Activated B cell treated with CpG ODN at 0.5 μM for 24 hours (primary cell): Measurements from ENCODE around the gene FAM9B. TPM values are rescaled to one million over a fixed set of nuclear protein-coding genes. Genes with fewer than 3 reads are reported as not detected.

Source experiments
- ATAC-seq: fragments of 200-7000 bp; cut with Tn5 transposase; one replicate; pipeline ENCODE4 v1.10.0; 2021; ENCODE audit warnings: low read depth, mild to moderate bottlenecking, moderate library complexity
- CTCF ChIA-PET: fragments of 350-600 bp; sonication (Branson Sonifier 250); formaldehyde crosslinking; loops from one replicate; lab custom pipeline; 2021; ENCODE audit warnings: antibody characterized with exemption; lab: Charles Lee
- POLR2A ChIA-PET: fragments of 350-600 bp; sonication (Branson Sonifier 250); formaldehyde crosslinking; loops from one replicate; lab custom pipeline; 2021; ENCODE audit warnings: antibody characterized with exemption; lab: Charles Lee
- DNase-seq: peaks from one replicate; pipeline ENCODE4 v3.0.0; 2022
- H3K27ac Mint-ChIP-seq: one replicate; pipeline ENCODE4 v1.8.0; 2020; ENCODE audit warnings: mixed read lengths
- H3K27me3 Mint-ChIP-seq: one replicate; pipeline ENCODE4 v1.8.0; 2021; ENCODE audit warnings: mixed read lengths
- H3K36me3 Mint-ChIP-seq: one replicate; pipeline ENCODE4 v1.8.0; 2021; ENCODE audit warnings: low read depth, mixed read lengths
- H3K4me1 Mint-ChIP-seq: one replicate; pipeline ENCODE4 v1.8.0; 2021; ENCODE audit warnings: mixed read lengths
- H3K4me3 Mint-ChIP-seq: one replicate; pipeline ENCODE4 v1.8.0; 2020; ENCODE audit warnings: mild to moderate bottlenecking, mixed read lengths
- H3K9me3 Mint-ChIP-seq: one replicate; pipeline ENCODE4 v1.8.0; 2020; ENCODE audit warnings: mixed read lengths
- intact Hi-C: fragments of 100-400 bp; cut with micrococcal nuclease; formaldehyde crosslinking; loops from one replicate; pipeline ENCODE4 v1.15.1; 2024
- total RNA-seq: library from RNA; stranded (reverse); gene quantifications from 2 replicates; pipeline ENCODE4 v1.2.3, GENCODE V29; 2022
- TF ChIP-seq, protein P1 (sequence below): fragments of 200-600 bp; IDR thresholded peaks from one replicate; pipeline ENCODE4 v1.8.0; 2022; ENCODE audit warnings: antibody characterized with exemption, mild to moderate bottlenecking

FAM9B gene
- total RNA-seq, 1 donor from 2014 or later: not detected

- Mint-ChIP-seq H3K27ac (no peak overlapping the region), H3K4me3 (no peak overlapping the region), H3K4me1 (no peaks in the 10 kb centered on the region), H3K9me3 (peaks cover 7% of the 10 kb centered on the region), H3K36me3 (no peaks in the 10 kb centered on the region), H3K27me3 (peaks cover 12% of the 10 kb centered on the region)
- TF ChIP-seq, protein P1, sequence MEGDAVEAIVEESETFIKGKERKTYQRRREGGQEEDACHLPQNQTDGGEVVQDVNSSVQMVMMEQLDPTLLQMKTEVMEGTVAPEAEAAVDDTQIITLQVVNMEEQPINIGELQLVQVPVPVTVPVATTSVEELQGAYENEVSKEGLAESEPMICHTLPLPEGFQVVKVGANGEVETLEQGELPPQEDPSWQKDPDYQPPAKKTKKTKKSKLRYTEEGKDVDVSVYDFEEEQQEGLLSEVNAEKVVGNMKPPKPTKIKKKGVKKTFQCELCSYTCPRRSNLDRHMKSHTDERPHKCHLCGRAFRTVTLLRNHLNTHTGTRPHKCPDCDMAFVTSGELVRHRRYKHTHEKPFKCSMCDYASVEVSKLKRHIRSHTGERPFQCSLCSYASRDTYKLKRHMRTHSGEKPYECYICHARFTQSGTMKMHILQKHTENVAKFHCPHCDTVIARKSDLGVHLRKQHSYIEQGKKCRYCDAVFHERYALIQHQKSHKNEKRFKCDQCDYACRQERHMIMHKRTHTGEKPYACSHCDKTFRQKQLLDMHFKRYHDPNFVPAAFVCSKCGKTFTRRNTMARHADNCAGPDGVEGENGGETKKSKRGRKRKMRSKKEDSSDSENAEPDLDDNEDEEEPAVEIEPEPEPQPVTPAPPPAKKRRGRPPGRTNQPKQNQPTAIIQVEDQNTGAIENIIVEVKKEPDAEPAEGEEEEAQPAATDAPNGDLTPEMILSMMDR: no peak
- intact Hi-C loops: no loop called here
- DNase-seq (no peak), ATAC-seq (no peak)
- ChIA-PET POLR2A (no interaction called here), CTCF (no interaction called here)
Observed at GRCh38 chrX:9069573-9069972, 35.6 kb upstream of the FAM9B start.

GRCh38 chrX:9064694-9065093 is 30.8 kb upstream of the FAM9B start:
- POLR2A ChIA-PET: no interaction called here
- H3K27ac Mint-ChIP-seq: no peak overlapping the region

GRCh38 chrX:9062641-9063040 is 28.7 kb upstream of the FAM9B start:
- TF ChIP-seq, protein P1: no peak
- no peak overlapping the region for H3K27ac Mint-ChIP-seq
- no peak overlapping the region for H3K4me3 Mint-ChIP-seq
- H3K27me3 Mint-ChIP-seq: peaks cover 12% of the 10 kb centered on the region
- ATAC-seq (no peak), DNase-seq (no peak)
- ChIA-PET POLR2A (no interaction called here), CTCF (no interaction called here)
- no peaks in the 10 kb centered on the region for H3K4me1 Mint-ChIP-seq
- H3K9me3 Mint-ChIP-seq: peaks cover 7% of the 10 kb centered on the region
- intact Hi-C loops: no loop called here
- no peaks in the 10 kb centered on the region for H3K36me3 Mint-ChIP-seq

More at GRCh38 chrX:9064694-9065093, 30.8 kb upstream of the FAM9B start:
- H3K9me3 Mint-ChIP-seq: peaks cover 7% of the 10 kb centered on the region
- CTCF ChIA-PET: no interaction called here
- ATAC-seq (no peak), DNase-seq (no peak)
- H3K27me3 Mint-ChIP-seq: peaks cover 5% of the 10 kb centered on the region
- TF ChIP-seq, protein P1: no peak
- no peaks in the 10 kb centered on the region for H3K36me3 Mint-ChIP-seq
- H3K4me3 Mint-ChIP-seq: no peak overlapping the region
- H3K4me1 Mint-ChIP-seq: no peaks in the 10 kb centered on the region
- intact Hi-C loops: no loop called here

- POLR2A ChIA-PET: no interaction called here
- ATAC-seq: no peak
- Mint-ChIP-seq H3K4me3 (no peak overlapping the region), H3K9me3 (no peaks in the 10 kb centered on the region), H3K4me1 (peaks cover 8% of the 10 kb centered on the region), H3K27me3 (peaks cover 6% of the 10 kb centered on the region), H3K27ac (no peak overlapping the region), H3K36me3 (no peaks in the 10 kb centered on the region)
- TF ChIP-seq, protein P1: no peak
- CTCF ChIA-PET: no interaction called here
- intact Hi-C loops: no loop called here
- DNase-seq: no peak
Observed at GRCh38 chrX:9055354-9055753, 21.4 kb upstream of the FAM9B start.

DNA sequence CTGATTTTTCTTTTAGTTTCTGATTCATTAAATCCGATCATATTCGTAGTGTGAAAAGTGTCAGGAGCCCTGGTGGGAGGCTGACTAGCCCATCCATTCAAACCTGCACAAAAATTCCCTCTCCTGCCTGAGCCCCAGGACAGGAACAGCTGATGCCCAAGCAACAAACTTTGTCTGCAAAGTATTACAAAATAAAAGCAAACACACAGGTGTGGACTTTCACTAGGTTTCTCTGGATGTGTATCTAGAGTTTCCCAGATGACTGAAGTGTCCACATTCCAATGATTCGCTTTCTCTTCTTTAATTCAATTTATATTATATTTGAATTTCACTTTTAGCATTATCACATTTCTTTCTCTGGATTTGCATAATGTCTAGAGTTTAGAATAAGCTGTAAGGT is 18.2 kb upstream of the FAM9B start:
- DNase-seq: no peak
- H3K27me3 Mint-ChIP-seq: no peaks in the 10 kb centered on the region
- no peak overlapping the region for H3K4me3 Mint-ChIP-seq
- CTCF ChIA-PET: no interaction called here
- ATAC-seq: no peak
- H3K9me3 Mint-ChIP-seq: no peaks in the 10 kb centered on the region
- POLR2A ChIA-PET: no interaction called here
- H3K27ac Mint-ChIP-seq: no peak overlapping the region
- no peaks in the 10 kb centered on the region for H3K36me3 Mint-ChIP-seq
- peaks cover 8% of the 10 kb centered on the region for H3K4me1 Mint-ChIP-seq
- intact Hi-C loops: no loop called here
- TF ChIP-seq, protein P1: no peak
